HG03565 (cell line): ENCODE data around the gene SMIM33.
"Not testable (repeated sequence)": the region's sequence is repeated elsewhere in the genome, so short reads cannot be mapped to it uniquely, and the experiment has no call there.

Experiments
- ATAC-seq: cut with Tn5 transposase; IDR thresholded peaks from one replicate; pipeline ENCODE4 v1.9.1; 2021; ENCODE audit warnings: mild to moderate bottlenecking, moderate library complexity; ENCODE audit not compliant: unreplicated experiment

Gene SMIM33

GRCh38 chr5:139481580-139482049 is 10.8 kb downstream of the SMIM33 start:
- ATAC-seq: no peak

- ATAC-seq: no peak
These were observed 11.5 kb downstream of the SMIM33 start, which contains the start of gene STING1 for GRCh38 chr5:139482050-139482889. STING1 (minus strand) TSS chr5:139482758; CDS start chr5:139481704, 1,054 bp downstream.

GRCh38 chr5:139482890-139483208 is 12.0 kb downstream of the SMIM33 start:
- ATAC-seq: not testable (repeated sequence)

GRCh38 chr5:139486201-139486600 is 15.4 kb downstream of the SMIM33 start:
- ATAC-seq: no peak

- no peak for ATAC-seq
These were observed 17.5 kb downstream of the SMIM33 start for GRCh38 chr5:139488260-139488659.

GRCh38 chr5:139492700-139493192 is 21.9 kb downstream of the SMIM33 start:
- ATAC-seq: no peak

GRCh38 chr5:139494256-139494655 is 23.5 kb downstream of the SMIM33 start:
- no peak for ATAC-seq

- no peak for ATAC-seq
These were observed 24.0 kb downstream of the SMIM33 start for GRCh38 chr5:139494832-139495231.

GRCh38 chr5:139495638-139496435 is 25.0 kb downstream of the SMIM33 start:
- ATAC-seq: no peak

GRCh38 chr5:139501381-139501780 is 30.6 kb downstream of the SMIM33 start:
- no peak for ATAC-seq

- not testable (repeated sequence) for ATAC-seq
These were observed 32.4 kb downstream of the SMIM33 start for GRCh38 chr5:139503036-139503817.

GRCh38 chr5:139503879-139504278 is 33.1 kb downstream of the SMIM33 start:
- not testable (repeated sequence) for ATAC-seq

GRCh38 chr5:139504722-139505121 is 33.9 kb downstream of the SMIM33 start:
- not testable (repeated sequence) for ATAC-seq

- no peak for ATAC-seq
These were observed 42.1 kb downstream of the SMIM33 start for GRCh38 chr5:139512786-139513390.

GRCh38 chr5:139513434-139513833 is 42.6 kb downstream of the SMIM33 start:
- not testable (repeated sequence) for ATAC-seq

- ATAC-seq: no peak
These were observed 43.2 kb downstream of the SMIM33 start for GRCh38 chr5:139513852-139514485.

GRCh38 chr5:139514486-139514856 is 43.7 kb downstream of the SMIM33 start:
- no peak for ATAC-seq

- ATAC-seq: peak; percentile 86
These were observed 47.1 kb downstream of the SMIM33 start for GRCh38 chr5:139517683-139518564.
